Osteoblast (primary cell): ENCODE measurements around the gene LHFPL6. TPM values are rescaled to one million over a fixed set of nuclear protein-coding genes. Genes with fewer than 3 reads are reported as not detected.

Experiments used
- DNase-seq: peaks from one replicate; pipeline ENCODE4 v3.0.0; 2011; ENCODE audit warnings: low spot score, mixed read lengths; ENCODE audit not compliant: insufficient read length; ENCODE audit errors: missing footprints
- H2AFZ ChIP-seq: 2 replicates; pipeline ENCODE4 v1.6.0; 2011; ENCODE audit warnings: mild to moderate bottlenecking, low read length
- H3K27ac ChIP-seq: 2 replicates; pipeline ENCODE4 v1.5.1; 2011; ENCODE audit warnings: mild to moderate bottlenecking, low read depth, low read length, moderate library complexity
- H3K27me3 ChIP-seq: 2 replicates; pipeline ENCODE4 v1.6.0; 2012; ENCODE audit warnings: mild to moderate bottlenecking, control low read depth, inconsistent platforms, low read length, moderate library complexity; ENCODE audit not compliant: insufficient read depth
- H3K36me3 ChIP-seq: 2 replicates; pipeline ENCODE4 v1.5.1; 2011; ENCODE audit warnings: mild to moderate bottlenecking, low read length, control low read depth, moderate library complexity; ENCODE audit not compliant: insufficient read depth
- H3K4me1 ChIP-seq: 2 replicates; pipeline ENCODE4 v1.5.1; 2011; ENCODE audit warnings: mild to moderate bottlenecking, low read length, control low read depth, moderate library complexity; ENCODE audit not compliant: insufficient read depth
- H3K4me2 ChIP-seq: 2 replicates; pipeline ENCODE4 v1.6.0; 2011; ENCODE audit warnings: mild to moderate bottlenecking, low read length; ENCODE audit not compliant: insufficient read depth
- H3K4me3 ChIP-seq: fragments of 200-600 bp; sonication (generic); 3 replicates; pipeline ENCODE4 v1.5.1; 2012; ENCODE audit warnings: mild to moderate bottlenecking, low read length, inconsistent platforms; ENCODE audit not compliant: insufficient read depth
- H3K79me2 ChIP-seq: 2 replicates; pipeline ENCODE4 v1.6.0; 2012; ENCODE audit warnings: mild to moderate bottlenecking, low read length, control low read depth, inconsistent platforms; ENCODE audit not compliant: insufficient read depth
- H3K9me3 ChIP-seq: 2 replicates; pipeline ENCODE4 v1.5.1; 2011; ENCODE audit warnings: low read depth, low read length, control low read depth
- H4K20me1 ChIP-seq: 2 replicates; pipeline ENCODE4 v1.6.0; 2012; ENCODE audit warnings: mild to moderate bottlenecking, low read length, control low read depth; ENCODE audit not compliant: insufficient read depth
- CTCF ChIP-seq: IDR thresholded peaks from 2 replicates; pipeline ENCODE4 v1.5.1; 2011; ENCODE audit warnings: mild to moderate bottlenecking, low read depth, low read length, moderate library complexity; ENCODE audit errors: extremely low read depth
- total RNA-seq: library from RNA; depleted of rRNA; stranded (reverse); fragments of >200 nt; gene quantifications from 2 replicates; pipeline ENCODE4 v1.2.3, GENCODE V29; 2012

The LHFPL6 gene
- total RNA-seq, 1 donor, result 112 TPM

- H3K27me3 ChIP-seq, result no peaks in the 10 kb centered on the region
- H3K27ac ChIP-seq, result no peak overlapping the region
- peaks cover 59% of the 10 kb centered on the region for H3K79me2 ChIP-seq
- no peak overlapping the region for H2AFZ ChIP-seq
- no peaks in the 10 kb centered on the region for H3K36me3 ChIP-seq
- DNase-seq, result no peak
- TF ChIP-seq CTCF, result no peak
- no peaks in the 10 kb centered on the region for H3K9me3 ChIP-seq
- H3K4me1 ChIP-seq, result peaks cover 3% of the 10 kb centered on the region
- H3K4me2 ChIP-seq, result no peak overlapping the region
- no peaks in the 10 kb centered on the region for H4K20me1 ChIP-seq
- H3K4me3 ChIP-seq, result no peak overlapping the region
These were observed 25.8 kb downstream of the LHFPL6 start for GRCh38 chr13:39577203-39577602.

DNA sequence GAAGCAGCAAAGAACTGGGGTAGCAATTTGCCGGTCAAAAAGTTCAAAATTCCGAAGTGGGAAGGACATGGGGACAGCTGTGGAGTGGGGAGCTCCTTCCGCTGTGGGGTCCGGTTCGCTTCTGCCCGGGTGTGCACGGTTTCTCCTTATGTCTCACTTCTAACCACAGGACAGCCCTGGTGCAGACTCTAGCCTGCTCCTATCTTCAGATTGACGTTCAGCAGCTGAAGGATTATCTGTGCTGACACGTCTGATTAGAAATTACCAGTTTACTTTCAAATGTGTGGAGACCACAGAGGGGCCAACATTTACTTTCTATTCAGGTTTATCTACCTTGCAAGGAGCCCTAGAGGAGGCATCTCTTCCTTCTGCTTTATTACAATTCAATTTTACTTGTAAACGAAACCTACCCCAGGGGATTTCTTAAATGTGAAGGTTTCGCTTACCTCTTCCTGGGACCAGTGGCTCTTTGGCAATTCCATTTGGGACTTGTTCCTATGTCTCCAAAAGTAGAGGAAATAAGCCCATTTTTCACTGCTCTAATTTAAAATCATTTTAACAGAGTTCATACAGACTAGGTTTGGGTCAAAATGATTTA lies 27.3 kb downstream of the LHFPL6 start:
- H4K20me1 ChIP-seq, result no peaks in the 10 kb centered on the region
- no peak for DNase-seq
- no peak overlapping the region for H3K4me3 ChIP-seq
- no peak for TF ChIP-seq CTCF
- H3K36me3 ChIP-seq, result no peaks in the 10 kb centered on the region
- peaks cover 55% of the 10 kb centered on the region for H3K79me2 ChIP-seq
- H3K4me1 ChIP-seq, result peaks cover 3% of the 10 kb centered on the region
- no peak overlapping the region for H3K4me2 ChIP-seq
- no peak overlapping the region for H2AFZ ChIP-seq
- H3K27ac ChIP-seq, result no peak overlapping the region
- no peaks in the 10 kb centered on the region for H3K9me3 ChIP-seq
- no peaks in the 10 kb centered on the region for H3K27me3 ChIP-seq

DNA sequence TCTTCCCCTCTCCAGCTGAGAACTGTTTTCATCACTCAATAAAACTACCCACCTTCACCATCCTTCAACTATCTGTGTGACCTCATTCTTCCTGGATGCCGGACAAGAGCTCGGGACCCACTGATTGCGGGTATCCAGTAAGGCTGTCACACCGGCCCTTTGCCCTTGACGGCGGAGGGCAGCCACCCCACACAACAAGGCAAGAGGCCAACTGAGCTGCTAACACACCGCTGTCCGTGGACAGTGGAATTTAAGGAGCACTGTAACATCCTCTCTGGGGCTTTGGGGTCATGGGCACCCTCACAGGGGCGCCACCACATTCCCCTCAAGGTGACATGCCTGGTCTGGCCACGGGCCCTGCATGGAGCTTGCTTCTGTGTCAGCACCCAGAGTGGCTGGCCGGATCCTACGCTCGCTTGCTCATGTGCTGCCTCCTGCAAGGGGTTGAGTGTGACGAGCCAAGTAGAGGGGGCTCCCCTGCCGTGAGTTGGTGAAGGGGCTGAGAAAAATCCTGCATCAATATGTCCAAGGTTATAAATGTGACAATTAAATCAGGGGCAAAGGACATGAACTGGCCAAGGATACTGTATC lies 31.4 kb downstream of the LHFPL6 start:
- Histone ChIP-seq H3K4me1 (peaks cover 7% of the 10 kb centered on the region), H3K27ac (no peak overlapping the region), H3K27me3 (no peaks in the 10 kb centered on the region), H3K79me2 (peaks cover 51% of the 10 kb centered on the region), H3K9me3 (no peaks in the 10 kb centered on the region), H3K36me3 (no peaks in the 10 kb centered on the region), H3K4me2 (no peak overlapping the region), H2AFZ (no peak overlapping the region), H4K20me1 (no peaks in the 10 kb centered on the region), H3K4me3 (no peak overlapping the region)
- TF ChIP-seq CTCF, result no peak
- DNase-seq, result no peak

- DNase-seq, result no peak
- no peaks in the 10 kb centered on the region for H3K36me3 ChIP-seq
- H2AFZ ChIP-seq, result no peak overlapping the region
- H3K4me1 ChIP-seq, result peaks cover 41% of the 10 kb centered on the region
- no peaks in the 10 kb centered on the region for H4K20me1 ChIP-seq
- peaks cover 64% of the 10 kb centered on the region for H3K79me2 ChIP-seq
- H3K4me3 ChIP-seq, result no peak overlapping the region
- H3K27ac ChIP-seq, result no peak overlapping the region
- H3K9me3 ChIP-seq, result no peaks in the 10 kb centered on the region
- H3K4me2 ChIP-seq, result no peak overlapping the region
- no peak for TF ChIP-seq CTCF
- no peaks in the 10 kb centered on the region for H3K27me3 ChIP-seq
These were observed 35.4 kb downstream of the LHFPL6 start for GRCh38 chr13:39567569-39567968.
